Iris pigment epithelial cell (primary cell): ENCODE results near the gene ID4.
"Not testable (repeated sequence)": the region's sequence is repeated elsewhere in the genome, so short reads cannot be mapped to it uniquely, and the experiment has no call there.

Source experiments
- DNase-seq: peaks from one replicate; pipeline ENCODE4 v3.0.0-alpha.2; 2011; ENCODE audit warnings: low read depth

The ID4 gene

DNA sequence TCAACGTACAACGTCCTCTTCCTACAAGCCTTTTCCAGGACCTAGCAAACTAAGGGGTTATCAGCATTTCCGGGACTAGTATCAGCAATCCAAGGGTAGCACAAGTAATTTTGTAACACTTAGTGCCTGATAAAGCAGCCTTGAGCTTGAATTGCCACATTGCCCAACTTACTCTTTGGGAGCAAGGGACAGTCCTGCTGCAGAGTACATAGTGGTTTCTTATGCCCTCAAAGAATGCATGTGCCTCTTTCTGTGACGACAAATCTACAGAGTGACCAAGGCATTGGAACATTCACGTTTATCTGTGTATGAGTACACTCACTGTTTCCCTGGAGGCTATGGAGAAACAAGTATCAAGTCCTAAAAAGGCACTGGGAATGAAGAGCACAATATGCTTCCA is 3.2 kb upstream of the ID4 start:
- no peak for DNase-seq

DNA sequence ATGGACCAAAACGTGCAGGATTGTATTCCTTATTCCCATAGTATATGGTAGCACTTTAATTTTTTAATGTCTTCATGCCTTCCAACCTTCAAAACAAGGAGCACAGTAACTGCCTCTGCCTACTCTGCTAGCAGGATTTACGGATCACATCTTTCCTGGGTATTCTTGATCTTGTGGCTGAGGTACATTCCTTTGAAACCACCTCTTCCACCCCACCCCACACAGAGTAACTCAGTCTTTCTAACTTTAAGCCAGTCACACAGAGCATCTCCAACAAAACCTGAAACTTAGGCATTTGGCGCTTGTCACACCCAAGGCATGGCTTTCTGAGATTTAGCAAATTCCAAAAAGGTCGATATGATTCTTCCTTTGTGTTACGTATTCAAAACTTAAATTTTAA is 2.3 kb upstream of the ID4 start:
- DNase-seq = no peak

DNA sequence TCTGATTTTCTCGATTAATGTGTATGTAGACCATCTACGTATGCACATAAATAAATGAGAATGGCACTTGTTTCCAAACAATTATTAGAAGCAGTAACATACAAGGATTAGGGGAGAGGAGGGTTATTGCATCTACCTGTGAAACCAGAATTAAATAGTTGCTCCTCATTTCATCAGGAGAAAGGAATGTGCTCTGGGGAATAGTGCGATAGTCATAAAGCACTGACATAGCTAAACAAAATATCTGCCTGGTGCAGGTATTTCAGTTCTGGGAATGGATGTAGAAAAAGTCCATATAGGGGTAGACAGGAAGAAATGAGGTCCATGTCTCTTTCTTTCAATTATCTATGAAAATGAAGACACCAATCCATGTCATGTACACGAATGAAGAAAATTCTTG is 1.6 kb upstream of the ID4 start:
- DNase-seq = no peak

DNA sequence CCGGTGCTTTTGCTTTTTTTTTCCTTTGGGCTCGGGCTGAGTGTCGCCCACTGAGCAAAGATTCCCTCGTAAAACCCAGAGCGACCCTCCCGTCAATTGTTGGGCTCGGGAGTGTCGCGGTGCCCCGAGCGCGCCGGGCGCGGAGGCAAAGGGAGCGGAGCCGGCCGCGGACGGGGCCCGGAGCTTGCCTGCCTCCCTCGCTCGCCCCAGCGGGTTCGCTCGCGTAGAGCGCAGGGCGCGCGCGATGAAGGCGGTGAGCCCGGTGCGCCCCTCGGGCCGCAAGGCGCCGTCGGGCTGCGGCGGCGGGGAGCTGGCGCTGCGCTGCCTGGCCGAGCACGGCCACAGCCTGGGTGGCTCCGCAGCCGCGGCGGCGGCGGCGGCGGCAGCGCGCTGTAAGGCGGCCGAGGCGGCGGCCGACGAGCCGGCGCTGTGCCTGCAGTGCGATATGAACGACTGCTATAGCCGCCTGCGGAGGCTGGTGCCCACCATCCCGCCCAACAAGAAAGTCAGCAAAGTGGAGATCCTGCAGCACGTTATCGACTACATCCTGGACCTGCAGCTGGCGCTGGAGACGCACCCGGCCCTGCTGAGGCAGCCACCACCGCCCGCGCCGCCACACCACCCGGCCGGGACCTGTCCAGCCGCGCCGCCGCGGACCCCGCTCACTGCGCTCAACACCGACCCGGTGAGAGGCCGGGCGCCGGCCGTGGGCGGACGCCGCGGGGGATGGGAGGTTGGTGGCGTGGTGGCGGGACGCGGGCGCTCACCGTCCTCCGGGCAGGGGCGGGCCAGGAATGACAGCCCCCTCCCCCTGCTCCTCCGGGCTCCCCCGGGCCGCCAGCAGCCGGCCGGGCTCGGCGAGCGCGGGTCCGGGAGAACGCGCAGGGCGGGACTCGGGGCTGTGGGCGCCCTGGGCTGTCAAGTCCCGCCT is 606 bp downstream of the ID4 start:
- DNase-seq = peak; percentile 40

DNA sequence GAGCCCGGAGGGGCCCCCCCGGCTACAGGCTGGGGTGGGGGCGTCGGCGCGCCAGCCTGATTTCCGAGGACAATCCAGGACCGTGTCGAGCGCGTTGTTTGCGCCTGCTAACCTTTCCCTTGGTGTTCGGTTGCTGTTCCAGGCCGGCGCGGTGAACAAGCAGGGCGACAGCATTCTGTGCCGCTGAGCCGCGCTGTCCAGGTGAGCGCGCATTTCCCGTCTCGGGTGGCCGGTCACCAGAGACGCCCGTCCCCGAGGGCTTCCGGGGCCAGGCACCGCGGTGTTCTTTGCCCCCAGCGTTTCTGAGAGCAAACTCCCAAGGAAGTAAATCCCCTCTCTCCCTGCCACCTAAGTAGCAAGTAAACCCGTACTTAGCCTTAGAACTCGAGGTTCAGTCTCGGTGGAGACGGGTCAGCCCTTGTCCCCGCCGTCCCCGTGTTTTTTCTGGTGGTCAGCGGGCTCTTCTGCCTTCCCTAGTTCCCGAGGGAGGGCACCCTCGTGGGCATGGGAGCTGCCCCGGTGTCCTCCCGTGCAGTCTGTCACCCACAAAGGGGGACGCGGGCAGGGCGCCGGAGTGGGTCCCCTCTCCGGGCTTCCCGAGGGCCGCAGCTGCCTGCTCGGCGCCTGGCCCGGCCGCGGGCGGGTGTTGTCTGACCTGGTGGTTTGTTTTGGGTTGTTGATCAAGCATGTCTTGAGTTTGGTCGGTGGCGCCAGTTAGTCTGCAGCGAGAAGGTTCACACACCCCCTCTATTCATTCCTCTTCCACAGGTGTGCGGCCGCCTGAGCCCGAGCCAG is 1.5 kb downstream of the ID4 start:
- peak; percentile 25 for DNase-seq

DNA sequence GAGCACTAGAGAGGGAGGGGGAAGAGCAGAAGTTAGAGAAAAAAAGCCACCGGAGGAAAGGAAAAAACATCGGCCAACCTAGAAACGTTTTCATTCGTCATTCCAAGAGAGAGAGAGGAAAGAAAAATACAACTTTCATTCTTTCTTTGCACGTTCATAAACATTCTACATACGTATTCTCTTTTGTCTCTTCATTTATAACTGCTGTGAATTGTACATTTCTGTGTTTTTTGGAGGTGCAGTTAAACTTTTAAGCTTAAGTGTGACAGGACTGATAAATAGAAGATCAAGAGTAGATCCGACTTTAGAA is 2.0 kb downstream of the ID4 start:
- DNase-seq = peak; percentile 8

DNA sequence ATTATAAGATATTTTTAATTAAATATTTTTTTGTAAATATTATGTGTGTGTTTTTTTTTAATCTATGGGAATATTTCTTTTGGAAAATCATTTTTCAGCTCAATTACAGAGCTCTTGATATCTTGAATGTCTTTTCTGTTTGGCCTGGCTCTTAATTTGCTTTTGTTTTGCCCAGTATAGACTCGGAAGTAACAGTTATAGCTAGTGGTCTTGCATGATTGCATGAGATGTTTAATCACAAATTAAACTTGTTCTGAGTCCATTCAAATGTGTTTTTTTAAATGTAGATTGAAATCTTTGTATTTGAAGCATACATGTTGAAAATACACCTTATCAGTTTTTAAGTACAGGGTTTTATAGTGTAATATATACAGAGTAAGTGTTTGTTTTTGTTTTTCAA is 2.6 kb downstream of the ID4 start:
- DNase-seq = no peak

DNA sequence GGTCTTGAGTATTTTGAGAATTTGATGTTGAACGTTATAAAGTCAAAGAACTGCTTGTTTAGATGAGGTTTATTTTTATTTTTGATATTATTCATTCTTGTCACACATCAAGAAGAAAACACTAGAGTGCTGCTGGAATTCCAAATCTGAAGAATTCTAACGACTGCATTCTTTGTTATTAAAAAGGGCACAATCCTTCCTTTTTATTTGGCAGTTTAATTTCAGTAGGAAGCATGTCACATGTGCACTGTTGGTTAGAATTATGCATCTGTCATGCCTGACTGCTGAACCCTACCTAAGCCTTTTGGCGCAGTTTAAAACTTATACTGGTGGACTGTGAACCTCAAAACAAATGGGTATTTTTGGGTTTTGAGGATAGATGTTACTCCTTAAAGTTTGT is 4.0 kb downstream of the ID4 start:
- no peak for DNase-seq

DNA sequence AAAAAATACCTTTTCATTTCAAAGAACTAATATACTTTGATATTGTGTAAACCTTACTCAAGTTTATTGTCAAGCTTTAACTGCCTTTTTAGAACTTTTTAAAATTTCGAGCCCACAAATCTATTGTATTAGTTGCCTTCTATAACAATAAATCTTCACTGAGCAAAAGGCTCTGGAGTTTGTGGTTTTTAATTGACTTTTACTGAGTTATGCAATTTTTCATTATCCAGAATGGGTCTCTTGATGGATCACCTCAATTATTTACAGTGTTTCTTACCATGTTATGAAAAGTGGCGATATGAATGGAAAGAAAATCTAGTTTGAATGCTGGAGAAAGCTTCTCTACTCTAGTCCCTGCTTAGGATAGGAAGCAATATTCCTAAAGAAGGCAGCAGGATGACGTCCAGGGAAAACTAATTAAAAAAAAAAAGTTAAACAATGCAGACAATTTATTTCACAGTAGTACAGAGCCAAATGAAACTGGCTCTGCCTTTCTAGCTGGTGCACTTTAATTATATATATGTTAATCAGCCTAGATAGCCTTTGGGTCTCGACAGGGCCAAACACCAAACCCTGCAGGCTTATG is 5.0 kb downstream of the ID4 start:
- no peak for DNase-seq

DNA sequence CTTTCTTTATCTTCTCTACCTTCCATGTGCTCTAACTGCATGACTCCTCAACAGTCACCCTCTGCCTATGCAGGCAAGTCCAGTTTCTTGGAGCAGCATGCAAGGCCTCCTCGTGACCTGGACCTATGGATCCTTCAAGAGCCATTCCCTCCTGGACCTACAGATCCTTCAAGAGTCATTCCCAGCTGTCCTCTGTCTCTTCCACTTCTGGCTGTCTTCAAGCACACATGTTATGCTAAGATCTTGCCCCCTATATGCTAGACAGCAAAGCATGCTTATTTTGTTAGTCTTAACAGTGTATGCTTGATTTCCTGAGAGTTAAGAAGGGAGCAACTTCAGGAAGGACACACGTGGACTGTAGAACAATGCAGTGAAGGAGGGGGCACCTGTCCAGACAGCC is 7.5 kb downstream of the ID4 start:
- no peak for DNase-seq

DNA sequence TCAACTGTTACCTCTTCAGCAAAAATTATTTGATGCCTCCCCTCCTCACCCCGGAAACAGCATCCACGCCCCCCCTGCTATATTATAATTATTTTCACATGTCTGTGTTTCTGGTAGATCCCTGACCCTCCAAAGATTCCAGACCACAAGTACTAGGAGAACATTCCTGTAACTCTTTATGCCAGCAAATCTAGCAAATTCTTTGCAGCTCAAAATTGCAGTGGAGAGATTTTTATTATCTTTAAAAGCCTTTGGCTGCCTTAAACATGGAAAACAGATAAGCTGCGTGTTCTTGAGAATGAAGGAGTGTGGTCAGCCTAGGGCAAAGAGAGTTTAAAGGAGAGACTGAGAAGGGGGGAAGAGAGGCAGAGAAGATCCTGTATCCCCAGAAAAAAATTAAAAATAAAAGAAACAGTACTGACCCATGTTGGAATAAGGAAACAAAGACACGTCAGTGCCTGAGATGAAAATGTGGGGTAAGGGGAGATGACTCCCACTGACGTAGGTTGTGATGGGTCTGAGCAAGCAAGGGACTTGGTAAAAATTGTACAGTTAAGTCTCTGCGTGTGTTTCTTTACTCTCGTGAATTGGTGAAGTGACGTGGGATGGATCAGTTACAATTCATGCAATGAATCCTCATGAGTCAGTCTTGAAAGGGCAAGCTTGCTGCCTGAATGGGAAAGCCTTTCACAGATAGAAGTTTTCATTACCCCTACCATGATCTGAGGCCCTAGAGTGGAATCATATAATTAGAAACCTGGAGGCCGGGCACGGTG is 8.3 kb downstream of the ID4 start:
- peak; percentile 8 for DNase-seq

DNA sequence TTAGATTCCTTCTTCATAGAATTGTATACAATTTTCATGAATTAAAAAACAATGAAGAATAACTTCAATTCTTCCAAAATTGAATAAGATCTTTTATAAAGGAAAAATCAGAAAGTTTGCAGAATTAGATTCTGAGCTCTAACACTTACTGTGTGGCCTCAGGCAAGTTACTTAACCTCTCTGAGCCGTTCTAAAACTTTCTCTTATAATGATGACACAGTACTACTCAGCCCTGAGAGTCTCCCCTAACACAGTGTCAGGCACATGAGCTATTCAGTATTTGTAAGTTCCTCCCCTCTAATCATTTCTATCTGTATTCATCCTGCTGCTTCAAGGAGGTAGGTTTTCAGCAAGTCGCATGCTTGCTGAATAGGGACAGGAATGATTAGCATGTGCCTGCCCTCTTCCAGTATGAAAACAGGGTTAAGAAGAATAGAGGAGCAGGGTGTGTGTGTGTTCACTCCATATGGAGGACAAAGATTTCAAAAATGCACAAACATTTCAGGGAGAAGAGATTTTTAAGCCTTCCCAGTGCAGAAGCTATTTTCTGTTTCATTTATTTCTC is 11.4 kb downstream of the ID4 start:
- no peak for DNase-seq

DNA sequence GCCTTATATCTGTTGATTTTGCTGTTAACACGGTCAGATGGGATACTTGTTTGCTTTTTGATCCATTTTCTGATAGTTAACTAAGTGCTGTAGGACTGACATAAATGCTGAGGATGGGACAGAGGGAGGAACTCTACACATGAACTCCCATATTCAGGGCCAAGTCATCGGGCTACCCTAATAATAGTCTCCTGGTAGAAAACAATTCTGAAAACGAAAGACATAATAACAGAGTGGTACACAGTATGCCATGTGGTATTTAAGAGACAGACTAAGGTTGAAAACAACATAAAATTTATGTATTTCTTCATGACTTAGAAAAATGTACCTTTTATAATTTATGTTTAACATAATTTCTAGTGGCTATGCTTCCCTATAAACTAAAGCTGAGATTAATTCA is 12.0 kb downstream of the ID4 start:
- no peak for DNase-seq

DNA sequence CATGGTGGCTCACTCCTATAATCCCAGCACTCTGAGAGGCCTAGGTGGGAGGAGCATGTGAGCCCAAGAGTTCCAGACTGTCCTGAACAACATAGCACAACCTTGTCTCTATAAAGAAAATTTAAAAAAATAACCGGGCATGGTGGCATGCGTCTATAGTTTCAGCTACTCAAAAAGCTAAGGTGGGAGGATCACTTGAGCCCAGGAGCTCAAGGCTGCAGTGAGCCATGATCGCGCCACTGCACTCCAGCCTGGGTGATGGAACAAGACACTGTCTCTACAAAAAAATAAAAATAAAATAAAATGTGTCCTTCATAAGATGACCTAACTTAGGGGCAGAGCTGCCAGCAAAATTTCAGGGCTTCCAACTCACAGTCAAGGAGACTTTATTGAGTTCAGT is 12.6 kb downstream of the ID4 start:
- DNase-seq = no peak

DNA sequence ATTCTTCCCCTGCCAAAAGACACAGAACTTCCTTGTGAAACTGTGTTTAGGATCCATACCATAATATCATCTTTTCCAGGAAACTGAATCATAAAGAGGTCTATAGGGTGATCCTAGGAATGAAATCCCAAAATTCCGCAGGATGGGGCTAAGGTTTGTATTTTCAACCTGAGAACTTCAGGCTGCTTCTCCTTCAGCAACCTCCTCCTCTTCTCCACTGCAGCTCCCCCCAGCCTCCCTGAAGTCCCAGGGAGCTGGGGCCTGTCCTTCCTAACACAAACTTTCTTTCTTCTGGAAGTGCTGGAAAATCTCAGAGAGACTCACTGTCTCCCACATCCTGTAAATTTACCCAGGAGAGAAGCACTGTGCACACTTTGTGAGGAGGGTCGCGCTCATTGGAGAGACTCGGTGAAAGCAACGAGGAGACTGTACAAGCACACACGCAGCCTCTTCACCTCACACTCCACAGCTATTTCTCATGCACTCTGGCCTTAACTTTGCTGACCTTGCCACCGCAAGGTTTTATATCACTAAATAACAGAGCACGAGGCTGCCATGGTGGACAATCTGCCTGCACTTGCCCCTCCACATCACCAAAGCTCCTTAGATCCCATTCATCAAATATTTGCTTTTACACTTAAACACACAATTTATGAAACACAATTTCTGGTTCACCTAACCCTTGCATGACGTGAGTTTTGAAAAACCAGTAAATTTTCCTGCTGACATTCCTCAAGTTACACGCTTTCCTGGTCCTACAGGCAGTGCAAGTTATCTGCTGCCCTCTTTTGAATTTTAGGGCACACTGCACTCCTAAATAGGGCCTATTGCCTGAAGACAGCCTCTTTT is 14.3 kb downstream of the ID4 start:
- DNase-seq = peak; percentile 83

DNA sequence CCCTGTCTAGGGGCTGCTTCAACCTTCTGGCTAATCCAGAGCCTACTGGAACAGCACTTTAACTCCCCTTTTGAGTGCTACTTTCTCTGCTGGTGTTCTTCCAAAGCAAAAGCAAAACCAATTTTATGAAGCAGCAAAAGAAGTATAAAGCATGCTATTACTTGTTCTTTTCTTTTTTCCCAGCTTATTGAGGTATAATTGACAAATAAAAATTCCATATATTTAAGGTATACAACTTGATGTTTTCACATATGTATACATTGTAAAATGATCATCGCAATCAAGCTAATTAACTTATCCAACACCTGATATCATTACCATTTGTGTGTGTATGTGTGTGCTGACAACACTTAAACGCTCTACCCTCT is 14.9 kb downstream of the ID4 start:
- DNase-seq = no peak

DNA sequence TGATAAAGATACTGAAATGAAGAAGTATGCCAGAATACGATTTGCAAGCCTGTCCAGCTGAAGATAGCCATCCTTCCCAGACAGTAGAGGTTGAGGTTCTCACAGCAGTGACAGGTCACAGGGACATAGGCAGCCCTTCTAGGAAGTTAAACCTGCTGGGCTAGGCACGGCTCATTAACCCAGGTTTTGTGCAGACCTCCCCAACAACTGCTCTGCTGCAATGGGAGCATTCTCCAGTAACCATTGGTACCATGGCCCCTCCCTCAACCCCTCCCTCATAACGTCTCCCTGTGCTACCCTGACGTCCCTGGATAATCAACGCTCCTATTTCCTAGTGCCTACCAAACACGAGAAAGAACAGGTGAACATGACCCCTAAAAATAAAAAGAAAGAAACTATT is 15.8 kb downstream of the ID4 start:
- DNase-seq = no peak

DNA sequence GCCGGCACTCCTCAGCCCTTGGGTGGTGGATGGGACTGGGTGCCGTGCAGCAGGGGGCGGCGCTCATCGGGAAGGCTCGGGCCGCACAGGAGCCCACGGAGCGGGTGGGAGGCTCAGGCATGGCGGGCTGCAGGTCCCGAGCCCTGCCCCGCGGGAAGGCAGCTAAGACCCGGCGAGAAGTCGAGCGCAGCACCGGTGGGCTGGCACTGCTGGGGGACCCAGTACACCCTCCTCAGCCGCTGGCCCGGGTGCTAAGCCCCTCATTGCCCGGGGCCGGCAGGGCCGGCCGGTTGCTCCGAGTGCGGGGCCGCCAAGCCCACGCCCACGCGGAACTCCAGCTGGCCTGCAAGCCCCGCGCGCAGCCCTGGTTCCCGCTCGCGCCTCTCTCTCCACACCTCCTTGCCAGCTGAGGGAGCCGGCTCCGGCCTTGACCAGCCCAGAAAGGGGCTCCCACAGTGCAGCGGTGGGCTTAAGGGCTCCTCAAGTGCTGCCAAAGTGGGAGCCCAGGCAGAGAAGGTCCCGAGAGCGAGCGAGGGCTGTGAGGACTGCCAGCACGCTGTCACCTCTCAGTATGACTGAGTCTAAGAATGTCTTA is 17.3 kb downstream of the ID4 start:
- DNase-seq = not testable (repeated sequence)

DNA sequence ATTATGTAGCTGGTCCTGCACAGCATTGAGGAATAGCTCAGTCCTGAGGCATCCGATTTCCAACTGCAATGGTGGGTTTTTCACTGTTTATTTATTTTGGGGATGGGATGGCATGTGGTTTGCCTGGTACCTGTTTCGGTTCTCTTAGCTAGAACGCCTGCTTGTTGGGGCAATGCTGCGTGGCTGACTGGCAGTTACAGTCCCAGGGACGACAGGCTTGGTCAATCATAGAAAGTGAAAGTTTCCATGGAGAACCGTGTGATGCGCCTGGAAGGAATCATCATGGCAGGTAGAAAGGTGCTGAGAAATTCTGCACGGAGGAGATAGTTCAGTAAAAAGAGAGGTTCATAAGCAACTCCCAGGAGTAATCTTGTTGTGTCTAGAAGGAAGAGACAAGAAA is 18.4 kb downstream of the ID4 start:
- DNase-seq = no peak

DNA sequence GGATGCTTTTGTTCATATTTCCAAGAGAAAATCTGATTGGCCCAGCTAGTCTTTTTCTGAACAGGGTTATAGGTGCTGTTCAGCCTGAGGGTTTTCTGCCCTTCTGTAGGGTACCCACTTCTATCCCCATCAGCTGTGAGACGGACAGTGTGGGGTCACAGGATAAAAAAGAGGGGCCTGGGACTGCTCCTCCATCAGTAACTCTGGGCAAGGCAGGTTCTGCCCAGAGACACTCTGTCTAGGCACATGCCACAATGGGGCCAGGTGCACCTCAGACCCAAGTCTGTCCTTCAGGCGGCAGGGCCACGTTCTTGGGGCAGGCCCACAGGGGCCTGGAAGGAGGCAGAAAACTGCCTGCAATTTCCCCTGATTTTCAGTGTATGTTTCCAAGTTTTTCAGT is 20.0 kb downstream of the ID4 start:
- DNase-seq = no peak

DNA sequence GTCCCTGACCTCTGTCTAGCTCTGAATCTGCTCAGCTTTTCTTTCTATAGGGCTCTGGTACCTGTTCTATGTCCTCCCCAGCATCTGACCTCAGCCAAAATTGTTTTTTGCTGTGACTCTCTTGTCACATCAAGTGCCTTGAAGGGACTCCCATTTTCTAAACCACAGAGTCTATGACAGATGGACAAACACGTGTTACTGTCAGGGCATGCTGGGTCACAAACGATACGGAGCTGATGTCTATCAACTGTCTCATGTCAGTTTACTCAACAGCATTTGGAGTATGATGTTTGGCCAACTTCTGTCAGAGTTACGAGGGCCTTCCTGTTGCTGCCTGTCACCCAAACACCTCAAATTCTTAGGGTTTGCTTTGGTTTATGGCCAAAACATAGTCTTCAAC is 20.5 kb downstream of the ID4 start:
- no peak for DNase-seq
